Suprapubic skin (tissue), 4 donors: ENCODE measurements around the gene ZNF599. TPM values are rescaled to one million over a fixed set of nuclear protein-coding genes. Genes with fewer than 3 reads are reported as not detected.
"Not testable (repeated sequence)": the region's sequence is repeated elsewhere in the genome, so short reads cannot be mapped to it uniquely, and the experiment has no call there.

Experiments
- DNase-seq, 2 donors: peaks; one replicate each; pipeline ENCODE4 v3.0.0-alpha.2; 2019; ENCODE audit warnings: low spot score in 2 of 2
- H3K27ac ChIP-seq: fragments of 200-600 bp; sonication (generic); one replicate; pipeline ENCODE4 v1.5.1; 2019
- H3K27me3 ChIP-seq: fragments of 200-600 bp; sonication (generic); one replicate; pipeline ENCODE4 v1.5.1; 2019
- H3K36me3 ChIP-seq: fragments of 200-600 bp; sonication (generic); one replicate; pipeline ENCODE4 v1.5.1; 2019
- H3K4me1 ChIP-seq: fragments of 200-600 bp; sonication (generic); one replicate; pipeline ENCODE4 v1.5.1; 2019
- H3K4me3 ChIP-seq: fragments of 200-600 bp; sonication (generic); one replicate; pipeline ENCODE4 v1.5.1; 2019; ENCODE audit warnings: mild to moderate bottlenecking
- H3K9me3 ChIP-seq: fragments of 200-600 bp; sonication (generic); one replicate; pipeline ENCODE4 v1.5.1; 2019
- CTCF ChIP-seq, 2 donors: fragments of 200-600 bp in 1 of 2; fragments of 450-650 bp in 1 of 2; sonication (generic) in 1 of 2; IDR thresholded peaks; one replicate each; pipeline ENCODE4 v1.5.1; 2016 to 2019; ENCODE audit warnings: antibody characterized with exemption in 2 of 2, mild to moderate bottlenecking in 1 of 2, moderate library complexity in 1 of 2
- EP300 ChIP-seq: sonication (generic); formaldehyde crosslinking; IDR thresholded peaks from one replicate; pipeline ENCODE4 v1.6.1; 2017; ENCODE audit warnings: antibody characterized with exemption
- POLR2A ChIP-seq, 2 donors: fragments of 450-650 bp; IDR thresholded peaks; one replicate each; pipeline ENCODE4 v1.6.1; 2017; ENCODE audit warnings: antibody characterized with exemption in 2 of 2, mild to moderate bottlenecking in 2 of 2, moderate library complexity in 2 of 2
- POLR2AphosphoS5 ChIP-seq, 3 donors: sonication (generic); formaldehyde crosslinking; IDR thresholded peaks; one replicate each; pipeline ENCODE4 v1.6.1; 2017; ENCODE audit warnings: antibody characterized with exemption in 3 of 3
- WGBS: methylation state at CpG from one replicate; pipeline ENCODE4 v1.1.5; 2018; 5-methylcytosine and 5-hydroxymethylcytosine counted together
- total RNA-seq, 4 donors: library from RNA; depleted of rRNA; stranded (reverse); fragments of >200 nt; gene quantifications; one replicate each; pipeline ENCODE4 v1.1.0, GENCODE V29; 2016

ZNF599 gene
- total RNA-seq, 4 donors from 2014 or later: 3.4 to 12.8 (median 9.2) TPM

- H3K27me3 ChIP-seq: no peaks in the 10 kb centered on the region
- H3K27ac ChIP-seq: no peak overlapping the region
- DNase-seq: no peak
- H3K9me3 ChIP-seq: peaks cover 7% of the 10 kb centered on the region
- TF ChIP-seq POLR2A (IDR thresholded peaks at IDR 0.05) (no peak), POLR2AphosphoS5 (IDR thresholded peaks at IDR 0.05) (no peak), CTCF (IDR thresholded peaks at IDR 0.05) (no peak), EP300 (no peak)
- no peak overlapping the region for H3K4me3 ChIP-seq
- 90% methylated on average over 4 of the region's 4 CpGs for WGBS
- H3K4me1 ChIP-seq: no peaks in the 10 kb centered on the region
- no peaks in the 10 kb centered on the region for H3K36me3 ChIP-seq
These were observed 31.1 kb upstream of the ZNF599 start for GRCh38 chr19:34804115-34804514.

- not testable (repeated sequence) for H3K4me1 ChIP-seq, DNase-seq, H3K9me3 ChIP-seq, H3K36me3 ChIP-seq, H3K4me3 ChIP-seq, H3K27me3 ChIP-seq, H3K27ac ChIP-seq
- 89% methylated on average over 6 of the region's 6 CpGs for WGBS
These were observed 23.9 kb upstream of the ZNF599 start for GRCh38 chr19:34796953-34797352.

- no peaks in the 10 kb centered on the region for H3K36me3 ChIP-seq
- no peak overlapping the region for H3K27ac ChIP-seq
- TF ChIP-seq POLR2A (IDR thresholded peaks at IDR 0.05) (no peak), CTCF (IDR thresholded peaks at IDR 0.05) (no peak), EP300 (no peak), POLR2AphosphoS5 (IDR thresholded peaks at IDR 0.05) (no peak)
- DNase-seq: no peak
- no peaks in the 10 kb centered on the region for H3K9me3 ChIP-seq
- H3K4me3 ChIP-seq: no peak overlapping the region
- H3K4me1 ChIP-seq: no peaks in the 10 kb centered on the region
- 69% methylated on average over 9 of the region's 9 CpGs for WGBS
- H3K27me3 ChIP-seq: no peaks in the 10 kb centered on the region
These were observed 21.3 kb upstream of the ZNF599 start for GRCh38 chr19:34794066-34794960.

GRCh38 chr19:34793565-34793964, 20.6 kb upstream of the ZNF599 start:
- 65% methylated on average over 3 of the region's 3 CpGs for WGBS
- H3K9me3 ChIP-seq: no peaks in the 10 kb centered on the region
- TF ChIP-seq EP300 (no peak), POLR2A (IDR thresholded peaks at IDR 0.05) (no peak), POLR2AphosphoS5 (IDR thresholded peaks at IDR 0.05) (no peak), CTCF (IDR thresholded peaks at IDR 0.05) (no peak)
- H3K4me3 ChIP-seq: no peak overlapping the region
- H3K27ac ChIP-seq: no peak overlapping the region
- H3K4me1 ChIP-seq: no peaks in the 10 kb centered on the region
- H3K27me3 ChIP-seq: no peaks in the 10 kb centered on the region
- no peaks in the 10 kb centered on the region for H3K36me3 ChIP-seq
- DNase-seq: no peak

GRCh38 chr19:34788074-34788473, 15.1 kb upstream of the ZNF599 start:
- no peak for DNase-seq
- no peaks in the 10 kb centered on the region for H3K9me3 ChIP-seq
- TF ChIP-seq POLR2A (IDR thresholded peaks at IDR 0.05) (no peak), CTCF (IDR thresholded peaks at IDR 0.05) (no peak)
- H3K27me3 ChIP-seq: no peaks in the 10 kb centered on the region
- 63% methylated on average over 2 of the region's 2 CpGs for WGBS
- no peaks in the 10 kb centered on the region for H3K4me1 ChIP-seq
- H3K4me3 ChIP-seq: no peak overlapping the region
- no peak overlapping the region for H3K27ac ChIP-seq
- no peaks in the 10 kb centered on the region for H3K36me3 ChIP-seq
